Right lobe of liver (tissue), 6 donors: ENCODE data around the gene ULK2. TPM values are rescaled to one million over a fixed set of nuclear protein-coding genes. Genes with fewer than 3 reads are reported as not detected.

Experiments used
- ATAC-seq, 4 donors: fragments of 200-7000 bp; cut with Tn5 transposase; one replicate each; pipeline ENCODE4 v1.9.1; 2020; ENCODE audit warnings: mild to moderate bottlenecking in 4 of 4, moderate library complexity in 4 of 4
- DNase-seq, 3 donors: peaks; one replicate each; pipeline ENCODE4 v3.0.0-alpha.2; 2020
- H3K27ac ChIP-seq, 3 donors: fragments of 200-600 bp; one replicate each; pipeline ENCODE4 v1.8.0; 2022
- H3K27me3 ChIP-seq, 2 donors: fragments of 200-600 bp; one replicate each; pipeline ENCODE4 v1.8.0; 2022
- H3K36me3 ChIP-seq, 4 donors: fragments of 200-600 bp; sonication (generic) in 1 of 4; one replicate each; pipeline versions ENCODE4 v1.5.1 to v1.8.0; 2017 to 2022; ENCODE audit warnings: control low read depth in 1 of 4
- H3K4me1 ChIP-seq, 4 donors: fragments of 200-600 bp; sonication (generic) in 1 of 4; one replicate each; pipeline versions ENCODE4 v1.5.1 to v1.8.0; 2017 to 2022; ENCODE audit warnings: control low read depth in 1 of 4
- H3K4me3 ChIP-seq, 3 donors: fragments of 200-600 bp; one replicate each; pipeline ENCODE4 v1.8.0; 2022
- H3K9me3 ChIP-seq, 4 donors: fragments of 200-600 bp; sonication (generic) in 1 of 4; one replicate each; pipeline versions ENCODE4 v1.5.1 to v1.8.0; 2017 to 2022; ENCODE audit warnings: control low read depth in 1 of 4
- POLR2A ChIP-seq: fragments of 450-650 bp; IDR thresholded peaks from one replicate; pipeline ENCODE4 v1.6.1; 2017; ENCODE audit warnings: antibody characterized with exemption, mild to moderate bottlenecking
- WGBS: methylation state at CpG from one replicate; pipeline ENCODE4 v1.1.6; 2018; ENCODE audit warnings: low coverage, low lambda C conversion rate; ENCODE audit not compliant: insufficient coverage; ENCODE audit errors: missing lambda C conversion rate; 5-methylcytosine and 5-hydroxymethylcytosine counted together
- intact Hi-C, 2 donors: fragments of 100-400 bp; cut with DNase I; formaldehyde crosslinking; loops; one replicate each; pipeline versions ENCODE4 v1.11.2 to v1.14.1; 2022
- total RNA-seq, 6 experiments: library from RNA; depleted of rRNA in 2 of 6; stranded (reverse); fragments of >200 nt in 2 of 6; fragmentation: NEBNext Ultra II Directional in 3 of 6; extraction: Animal tissue kit (Norgen Biotek cat#: 25700) in 3 of 6; gene quantifications; one replicate each; pipeline versions ENCODE4 v1.1.0 to v1.2.4, GENCODE V29; 2016 to 2023
- TF ChIP-seq, protein P1 (sequence below), 4 donors: fragments of 200-600 bp in 3 of 4; fragments of 450-650 bp in 1 of 4; IDR thresholded peaks; one replicate each; pipeline versions ENCODE4 v1.5.1 to v1.8.0; 2016 to 2022; ENCODE audit warnings: antibody characterized with exemption in 4 of 4, mild to moderate bottlenecking in 2 of 4
- donor health status: DM: no; HTN: yes; CAD: no.
- donor health status: DM: no; HTN: no; CAD: no.
- donor health status: DM: no; HTN: no; CAD: no.
- donor health status: DM: no; HTN: yes; CAD: no.
- donor health status: DM: no; HTN: yes; CAD: no.

Gene ULK2
- total RNA-seq, 6 experiments from 2014 or later: 3.5 to 6.1 (median 4.8) TPM

DNA sequence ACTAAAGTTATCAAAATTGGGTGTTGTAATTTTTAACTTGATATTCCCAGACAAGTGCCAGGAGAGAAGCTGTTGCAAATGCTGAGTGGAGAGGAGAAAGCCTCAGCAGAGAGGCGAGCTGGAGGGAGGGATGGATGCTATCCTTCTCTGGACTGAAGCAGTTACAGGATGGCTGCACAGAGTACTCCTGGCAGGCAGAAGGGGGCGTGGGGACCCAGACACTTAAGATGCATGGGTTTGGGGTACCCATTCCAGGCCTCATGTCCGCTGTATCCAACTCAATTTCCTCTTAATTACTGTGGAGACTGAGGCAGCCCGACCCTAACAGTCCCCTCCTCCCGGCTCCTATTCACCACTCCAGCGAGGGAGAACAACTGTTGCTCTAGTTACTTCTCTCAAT lies 94.2 kb downstream of the ULK2 start:
- Histone ChIP-seq H3K36me3 (peaks cover 0 to 13% (median 0%) of the 10 kb centered on the region in 4 donors), H3K27ac (no peak overlapping the region), H3K4me3 (no peak overlapping the region), H3K9me3 (no peaks in the 10 kb centered on the region), H3K27me3 (no peaks in the 10 kb centered on the region), H3K4me1 (no peaks in the 10 kb centered on the region)
- no peak for DNase-seq
- WGBS: 100% methylated on average over 1 of the region's 6 CpGs
- intact Hi-C loops: no loop called here
- TF ChIP-seq, protein P1, sequence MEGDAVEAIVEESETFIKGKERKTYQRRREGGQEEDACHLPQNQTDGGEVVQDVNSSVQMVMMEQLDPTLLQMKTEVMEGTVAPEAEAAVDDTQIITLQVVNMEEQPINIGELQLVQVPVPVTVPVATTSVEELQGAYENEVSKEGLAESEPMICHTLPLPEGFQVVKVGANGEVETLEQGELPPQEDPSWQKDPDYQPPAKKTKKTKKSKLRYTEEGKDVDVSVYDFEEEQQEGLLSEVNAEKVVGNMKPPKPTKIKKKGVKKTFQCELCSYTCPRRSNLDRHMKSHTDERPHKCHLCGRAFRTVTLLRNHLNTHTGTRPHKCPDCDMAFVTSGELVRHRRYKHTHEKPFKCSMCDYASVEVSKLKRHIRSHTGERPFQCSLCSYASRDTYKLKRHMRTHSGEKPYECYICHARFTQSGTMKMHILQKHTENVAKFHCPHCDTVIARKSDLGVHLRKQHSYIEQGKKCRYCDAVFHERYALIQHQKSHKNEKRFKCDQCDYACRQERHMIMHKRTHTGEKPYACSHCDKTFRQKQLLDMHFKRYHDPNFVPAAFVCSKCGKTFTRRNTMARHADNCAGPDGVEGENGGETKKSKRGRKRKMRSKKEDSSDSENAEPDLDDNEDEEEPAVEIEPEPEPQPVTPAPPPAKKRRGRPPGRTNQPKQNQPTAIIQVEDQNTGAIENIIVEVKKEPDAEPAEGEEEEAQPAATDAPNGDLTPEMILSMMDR (IDR thresholded peaks at IDR 0.05): no peak
- no peak for TF ChIP-seq POLR2A
- peak in 1 of 4 donors; percentile 19 for ATAC-seq

DNA sequence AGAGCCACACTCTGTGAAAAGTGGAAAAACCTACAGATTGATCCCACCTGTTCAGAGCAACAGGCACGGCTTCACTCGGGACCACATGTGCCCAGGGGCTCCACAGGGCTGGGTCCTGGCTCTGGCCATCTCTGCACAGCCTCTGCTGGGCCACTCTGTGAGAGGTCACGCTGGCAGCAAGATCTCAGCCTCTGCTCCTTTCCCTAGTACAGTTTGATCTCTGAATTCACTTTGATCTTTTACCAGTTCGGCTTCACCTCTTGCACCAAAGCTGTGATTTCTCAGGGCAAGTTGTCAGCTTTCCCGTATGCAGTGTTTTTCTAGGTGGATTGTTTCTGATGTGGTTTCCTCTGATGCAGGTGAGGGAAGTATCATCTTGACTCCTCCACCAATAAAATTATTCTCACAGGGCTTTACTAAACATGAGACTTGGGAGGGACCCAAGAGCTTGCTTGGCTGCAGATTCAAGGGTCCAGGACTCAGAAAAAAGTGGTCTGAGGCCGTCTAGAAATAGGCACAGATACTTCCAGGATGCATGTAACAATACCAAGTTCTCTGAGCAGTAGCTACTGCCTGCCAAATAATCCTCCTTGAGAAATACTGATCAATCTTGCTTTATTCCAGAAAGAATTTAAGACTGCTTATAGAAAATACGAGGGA lies 95.6 kb downstream of the ULK2 start:
- no peaks in the 10 kb centered on the region for H3K9me3 ChIP-seq
- H3K27ac ChIP-seq: no peak overlapping the region
- no peak for TF ChIP-seq POLR2A
- TF ChIP-seq, protein P1 (IDR thresholded peaks at IDR 0.05): no peak
- DNase-seq: no peak
- H3K27me3 ChIP-seq: no peaks in the 10 kb centered on the region
- H3K36me3 ChIP-seq: peaks cover 0 to 7% (median 0%) of the 10 kb centered on the region in 4 donors
- H3K4me3 ChIP-seq: no peak overlapping the region
- intact Hi-C loops: no loop called here
- peak in 1 of 4 donors; percentile 16 for ATAC-seq
- 40% methylated on average over 3 of the region's 7 CpGs for WGBS
- H3K4me1 ChIP-seq: no peaks in the 10 kb centered on the region

DNA sequence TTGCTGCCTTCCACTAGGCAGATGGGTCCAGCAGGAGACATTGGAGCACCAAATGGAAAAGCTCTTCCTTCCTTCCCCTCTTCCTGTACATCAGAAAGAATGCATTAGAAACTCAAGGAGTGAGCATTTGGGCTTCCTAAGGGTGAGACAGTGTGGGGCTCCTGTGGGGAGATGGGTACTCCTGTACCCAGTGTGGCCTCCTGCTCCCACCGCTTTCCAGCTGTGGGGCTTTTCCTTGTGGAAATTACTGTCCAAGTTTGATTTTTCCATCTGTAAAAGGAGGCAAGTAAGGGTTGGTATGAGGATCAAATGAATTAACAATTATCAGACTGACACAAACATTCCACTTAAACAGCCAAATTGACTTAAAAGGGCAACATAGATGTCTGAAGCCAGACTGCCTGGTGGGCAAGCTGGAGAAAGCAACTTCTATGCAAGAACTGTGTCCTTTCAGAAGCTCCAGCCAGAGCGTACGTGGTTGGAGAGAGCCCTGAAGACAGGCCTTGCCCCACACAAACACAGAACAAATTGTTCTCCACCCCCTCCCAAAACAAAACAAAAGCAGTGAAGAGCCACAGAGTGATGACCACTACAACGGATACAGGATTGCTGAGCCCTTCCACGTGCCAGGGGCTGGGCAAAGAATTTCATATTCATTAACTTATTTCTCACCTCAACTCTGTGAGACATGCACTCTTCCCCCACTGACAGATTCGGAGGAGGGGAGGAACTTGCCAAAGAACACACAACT lies 96.6 kb downstream of the ULK2 start:
- Histone ChIP-seq H3K4me3 (no peak overlapping the region), H3K27ac (no peak overlapping the region), H3K36me3 (peaks cover 0 to 5% (median 0%) of the 10 kb centered on the region in 4 donors), H3K4me1 (peaks cover 0 to 6% (median 2%) of the 10 kb centered on the region in 4 donors), H3K9me3 (no peaks in the 10 kb centered on the region), H3K27me3 (no peaks in the 10 kb centered on the region)
- ATAC-seq: no peak
- DNase-seq: no peak
- intact Hi-C loops: no loop called here
- 84% methylated on average over 6 of the region's 6 CpGs for WGBS
- TF ChIP-seq, protein P1 (IDR thresholded peaks at IDR 0.05): no peak
- TF ChIP-seq POLR2A: no peak

DNA sequence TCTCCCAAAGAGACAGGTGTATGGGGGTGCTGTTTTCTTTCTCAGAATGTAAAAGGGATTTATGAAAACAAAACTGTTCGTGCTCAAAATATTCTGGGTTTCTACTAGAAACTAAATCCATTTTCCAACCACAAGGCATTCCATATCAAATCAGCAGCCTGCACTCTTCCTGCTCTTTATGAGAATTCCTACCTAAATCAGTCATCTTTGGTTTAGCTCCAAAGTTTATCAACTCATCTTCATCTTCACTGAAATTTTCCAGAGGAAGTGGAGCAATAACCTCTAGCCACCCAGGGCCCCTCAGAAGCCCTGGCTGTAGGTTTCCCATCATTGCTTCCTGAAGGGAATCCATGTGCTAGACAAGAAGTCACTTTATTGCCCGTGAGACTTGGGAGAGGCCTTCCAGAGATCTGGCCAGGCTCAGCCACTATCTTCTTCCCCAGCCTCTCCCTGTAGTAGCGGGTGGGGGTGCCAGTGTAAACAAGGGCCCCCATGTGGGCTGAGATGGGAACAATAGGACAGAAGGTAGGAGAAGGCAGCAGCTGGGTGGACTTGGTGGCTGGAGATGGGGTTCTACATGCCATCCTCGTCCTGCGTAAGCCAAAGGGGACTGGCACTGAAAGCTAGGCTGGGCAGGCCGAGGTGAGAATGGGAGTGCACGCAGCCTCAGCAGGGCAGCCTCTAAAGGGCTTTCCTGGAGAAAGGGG lies 97.6 kb downstream of the ULK2 start:
- Histone ChIP-seq H3K9me3 (no peaks in the 10 kb centered on the region), H3K27me3 (no peaks in the 10 kb centered on the region), H3K36me3 (no peaks in the 10 kb centered on the region), H3K27ac (no peak overlapping the region), H3K4me3 (no peak overlapping the region), H3K4me1 (peaks cover 0 to 6% (median 2%) of the 10 kb centered on the region in 4 donors)
- TF ChIP-seq, protein P1 (IDR thresholded peaks at IDR 0.05): no peak
- TF ChIP-seq POLR2A: no peak
- WGBS: 82% methylated on average over 3 of the region's 7 CpGs
- no peak for ATAC-seq
- DNase-seq: no peak
- intact Hi-C loops: loop anchor here in 1 of 2 donors (10.0 kb wide), 1 partner anchor 255 kb away; no protein-coding TSS in a partner anchor
